Measurements from ENCODE around the gene MIX23.

The MIX23 gene

DNA sequence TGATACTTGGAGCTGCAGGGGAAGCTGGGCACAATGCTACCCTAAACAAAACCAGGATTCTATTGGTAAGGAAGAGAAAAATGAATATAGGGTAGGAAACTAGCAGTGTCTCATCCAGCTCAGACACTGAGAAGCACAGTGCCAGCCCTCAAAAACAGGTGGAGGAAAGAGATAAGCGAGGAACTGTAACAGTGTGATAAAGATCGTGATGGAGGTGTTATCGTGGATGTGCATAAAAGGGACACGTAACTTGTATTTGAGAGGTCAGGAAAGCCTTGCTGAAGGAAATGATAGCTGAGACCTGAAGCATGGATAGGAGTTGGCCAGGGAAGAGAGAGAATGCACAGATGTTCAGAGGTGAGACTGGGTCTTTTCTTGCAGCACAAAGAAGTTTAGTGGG is 27.4 kb downstream of the MIX23 start:
- intact Hi-C loops (cut with DNase I), result no loop called here
- DNase-seq, result no peak

DNA sequence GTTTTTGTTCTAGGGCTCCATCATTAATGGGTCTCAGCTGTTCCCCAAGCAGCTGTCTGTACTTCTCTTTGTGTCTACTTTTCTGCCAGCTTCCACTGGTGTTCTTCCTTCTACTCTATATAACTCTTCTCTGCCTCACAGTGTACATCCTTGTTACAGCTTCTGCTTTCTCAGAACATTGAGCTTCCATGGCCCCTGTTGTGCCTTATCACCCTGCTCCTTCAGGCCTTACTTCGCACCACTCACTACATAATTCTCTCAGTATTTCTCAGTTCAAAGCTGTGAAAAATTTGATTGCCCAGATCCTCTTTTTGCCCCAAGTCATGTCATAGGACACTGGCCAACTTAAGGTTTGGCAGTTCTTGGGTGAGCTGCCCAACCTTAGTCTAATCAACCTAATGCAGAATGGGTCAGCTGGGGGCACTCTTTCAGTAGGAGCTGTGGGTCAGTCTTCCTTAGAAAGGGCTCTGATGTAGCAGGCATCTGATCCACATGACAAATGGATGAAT is 29.1 kb downstream of the MIX23 start:
- intact Hi-C loops (cut with DNase I), result no loop called here
- DNase-seq, result no peak

DNA sequence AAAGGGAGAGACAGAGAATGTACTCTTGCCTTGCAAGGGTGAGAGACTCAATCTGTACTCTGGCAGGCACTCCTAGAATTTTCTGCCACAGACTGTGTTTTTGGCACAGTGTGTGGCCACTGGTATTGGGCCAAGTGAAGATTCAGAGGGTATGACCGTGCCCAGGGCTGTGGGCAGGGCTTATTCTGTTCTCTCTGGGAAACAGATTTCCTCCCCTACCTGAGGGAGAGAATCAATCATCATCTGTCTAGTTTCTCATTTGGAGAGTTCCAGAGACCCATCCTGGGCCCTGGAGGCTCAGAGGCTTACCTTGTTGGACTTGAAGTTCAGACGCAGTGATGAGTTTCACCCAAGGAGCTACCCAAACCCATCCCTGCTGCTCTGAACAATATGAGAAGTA is 29.8 kb downstream of the MIX23 start:
- intact Hi-C loops (cut with DNase I), result no loop called here
- no peak for DNase-seq

DNA sequence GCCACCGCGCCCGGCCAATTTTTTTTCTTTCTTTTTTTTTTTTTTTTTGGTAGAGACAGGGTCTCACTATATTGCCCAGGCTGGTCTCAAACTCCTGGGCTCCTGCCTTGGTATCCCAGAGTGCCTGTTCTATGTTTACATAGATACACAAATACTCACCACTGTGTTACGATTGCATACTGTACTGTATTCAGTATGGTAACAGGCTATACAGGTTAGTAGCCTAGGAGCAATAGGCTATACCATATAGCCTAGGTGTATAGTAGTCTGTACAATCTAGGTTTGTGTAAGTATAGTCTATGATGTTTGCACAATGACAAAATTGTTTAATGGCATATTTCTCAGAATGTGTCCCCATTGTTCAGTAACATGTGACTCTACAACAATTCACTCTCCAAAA is 31.4 kb downstream of the MIX23 start:
- DNase-seq, result no peak

DNA sequence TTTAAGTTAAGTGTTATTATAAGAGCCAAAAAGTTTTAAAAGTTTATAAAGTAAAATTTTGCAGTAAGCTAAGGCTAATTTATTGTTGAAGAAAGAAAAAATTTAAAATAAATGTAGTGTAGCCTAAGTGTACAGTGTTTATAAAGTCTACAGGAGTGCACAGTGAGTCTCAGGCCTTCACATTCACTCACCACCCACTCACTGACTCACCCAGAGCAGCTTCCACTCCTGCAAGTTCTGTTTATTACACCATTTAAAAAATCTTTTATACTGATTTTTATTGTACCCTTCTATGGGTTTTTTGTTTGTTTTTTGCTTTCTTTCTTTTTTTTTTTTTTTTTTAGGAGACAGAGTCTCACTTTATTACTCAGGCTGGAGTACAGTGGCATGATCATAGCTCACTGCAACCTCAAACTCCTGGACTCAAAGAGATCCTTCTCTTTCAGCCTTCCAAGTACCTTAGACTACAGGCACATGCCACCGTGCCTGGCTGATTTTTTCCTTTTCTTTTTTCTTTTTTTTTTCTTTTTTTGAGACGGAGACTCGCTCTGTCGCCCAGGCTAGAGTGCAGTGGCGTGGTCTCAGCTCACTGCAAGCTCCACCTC is 32.1 kb downstream of the MIX23 start:
- intact Hi-C loops (cut with DNase I), result no loop called here
- DNase-seq, result peak in 1 of 10 donors; percentile 11

More for the DNA sequence above, 31.4 kb downstream of the MIX23 start:
- intact Hi-C loops (cut with DNase I), result no loop called here

DNA sequence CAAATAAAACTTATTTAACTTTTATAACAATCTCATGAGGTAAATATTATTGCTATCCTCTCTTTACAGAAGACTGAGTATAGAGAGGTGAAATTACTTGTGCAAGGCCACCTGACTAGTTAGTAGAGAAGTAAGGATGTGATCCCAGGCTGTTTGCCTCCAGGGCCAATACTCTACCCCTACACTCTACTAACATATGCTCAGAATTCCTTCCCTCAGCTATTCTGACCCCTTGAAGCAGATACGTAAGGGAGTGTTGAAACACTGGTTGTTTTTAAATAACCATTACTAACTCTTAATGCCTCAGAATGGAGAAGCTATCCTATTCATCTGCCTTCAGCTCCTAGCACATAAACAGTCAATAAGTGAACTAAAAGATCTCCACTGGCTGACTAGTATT is 33.9 kb downstream of the MIX23 start:
- no peak for DNase-seq
- intact Hi-C loops (cut with DNase I), result no loop called here

DNA sequence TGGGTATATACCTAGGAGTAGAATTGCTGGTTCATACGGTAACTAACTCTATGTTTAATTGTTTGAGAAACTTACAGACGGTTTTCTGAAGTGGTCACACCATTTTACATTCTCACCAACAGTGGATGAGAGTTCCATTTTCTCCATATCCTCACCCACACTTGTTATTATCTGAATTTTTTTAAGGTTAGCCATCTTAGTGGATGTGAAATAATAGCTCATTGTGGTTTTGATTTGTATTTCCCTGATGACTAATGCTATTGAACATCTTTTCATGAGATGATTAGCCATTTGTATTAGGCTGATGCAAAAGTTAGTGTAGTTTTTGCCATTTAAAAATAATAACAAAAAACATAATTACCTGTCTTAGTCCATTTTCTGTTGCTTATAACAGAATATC is 39.4 kb downstream of the MIX23 start:
- intact Hi-C loops (cut with DNase I), result no loop called here
- DNase-seq, result no peak

DNA sequence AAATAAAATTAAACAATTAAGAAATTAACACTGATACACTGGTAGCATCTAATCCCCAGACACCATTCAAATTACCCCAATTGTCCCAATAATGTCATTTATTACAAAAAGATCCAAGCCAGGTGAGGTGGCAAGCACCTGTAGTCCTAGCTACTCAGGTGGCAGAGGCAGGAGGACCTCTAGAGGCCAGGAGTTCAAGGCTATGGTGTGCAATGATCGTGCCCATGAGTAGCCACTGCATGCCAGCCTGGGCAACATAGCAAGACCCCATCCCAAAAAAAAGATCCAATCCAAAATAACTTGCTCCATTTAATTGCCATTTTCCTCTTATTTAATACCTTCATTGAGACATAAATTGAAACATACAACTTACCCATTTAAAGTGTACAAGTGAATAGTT is 40.2 kb downstream of the MIX23 start:
- intact Hi-C loops (cut with DNase I), result no loop called here
- no peak for DNase-seq

DNA sequence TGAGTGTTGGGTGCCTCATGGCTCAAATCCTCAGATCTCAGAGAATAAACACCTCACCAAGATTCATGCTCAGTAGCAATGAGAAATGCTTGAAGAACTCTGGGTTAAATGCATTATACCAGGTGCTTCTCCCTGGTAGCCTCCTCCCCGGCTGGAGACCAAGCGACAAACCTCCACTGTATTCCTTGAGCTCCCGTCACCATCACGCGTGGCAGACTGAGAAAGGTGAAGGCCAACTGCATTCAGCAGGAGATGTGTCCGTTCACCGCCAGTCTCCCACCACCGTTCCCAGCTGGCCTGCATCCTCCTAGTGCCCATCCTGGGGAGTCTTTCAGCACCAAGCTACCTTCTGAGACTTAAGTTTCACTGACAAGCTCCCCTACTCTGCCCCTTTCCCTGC is 50.5 kb downstream of the MIX23 start:
- DNase-seq, result no peak
- intact Hi-C loops (cut with DNase I), result no loop called here

DNA sequence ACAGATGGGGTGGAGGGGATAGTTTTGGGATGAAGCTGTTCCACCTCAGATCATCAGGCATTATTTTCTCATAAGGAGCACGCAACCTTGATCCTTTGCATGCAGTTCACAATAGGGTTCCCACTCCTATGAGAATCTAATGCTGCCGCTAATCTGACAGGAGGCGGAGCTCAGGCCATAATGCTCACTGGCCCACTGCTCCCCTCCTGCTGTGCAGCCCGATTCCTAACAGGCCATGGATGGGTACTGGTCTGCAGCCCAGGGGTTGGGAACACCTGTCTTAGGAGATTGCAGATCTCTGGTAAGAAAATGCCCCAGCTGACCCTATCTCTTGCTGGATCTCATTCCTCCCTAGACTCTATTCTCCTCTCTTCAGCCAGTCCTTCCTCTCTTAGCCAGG is 51.1 kb downstream of the MIX23 start:
- intact Hi-C loops (cut with DNase I), result no loop called here
- no peak for DNase-seq

DNA sequence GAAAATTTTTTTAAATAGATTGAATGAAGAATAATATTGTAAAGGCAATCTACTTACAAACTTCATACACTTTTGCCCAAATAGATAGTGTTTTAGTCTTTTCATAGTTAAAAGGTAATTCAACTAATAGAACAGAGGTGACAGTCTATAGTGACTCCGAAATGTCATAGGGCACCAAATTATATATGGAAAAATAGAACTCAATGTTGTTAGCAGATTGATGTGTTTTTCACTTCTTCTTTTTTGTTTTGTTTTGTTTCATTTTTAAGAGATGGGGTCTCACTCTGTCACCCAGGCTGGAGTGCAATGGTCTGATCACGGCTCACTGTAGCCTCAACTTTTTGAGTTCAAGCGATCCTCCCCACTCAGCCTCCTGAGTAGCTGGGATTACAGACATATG is 57.3 kb downstream of the MIX23 start:
- intact Hi-C loops (cut with DNase I), result no loop called here

DNA sequence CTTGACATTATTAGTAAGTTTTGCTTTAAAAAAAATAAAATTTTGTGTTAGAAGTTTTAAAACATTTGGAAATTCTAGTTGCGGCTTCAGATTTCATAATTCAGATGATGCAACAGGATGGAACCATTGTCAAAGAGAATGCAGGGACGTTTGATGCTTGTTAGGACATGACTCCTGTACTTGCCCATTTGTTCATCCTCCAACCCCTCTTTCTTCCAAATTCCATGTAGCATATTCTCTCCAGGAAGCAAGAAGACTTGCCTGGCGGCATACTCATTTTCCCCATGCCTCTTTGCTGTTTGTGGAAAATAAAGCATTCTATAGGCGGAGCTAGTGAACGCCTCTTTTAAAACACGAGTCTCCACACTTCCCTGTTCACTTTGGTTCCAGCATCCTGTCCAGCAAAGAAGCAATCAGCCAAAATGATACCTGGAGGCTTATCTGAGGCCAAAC is 58.1 kb downstream of the MIX23 start, which contains the start of gene CSTA:
Gene CSTA (plus strand): TSS at position 378 of the 453 bp plus-strand sequence. CDS start 45 bp downstream, at position 423.
- DNase-seq, result no peak
- intact Hi-C loops (cut with DNase I), result no loop called here

More for the DNA sequence above, 57.3 kb downstream of the MIX23 start:
- no peak for DNase-seq

DNA sequence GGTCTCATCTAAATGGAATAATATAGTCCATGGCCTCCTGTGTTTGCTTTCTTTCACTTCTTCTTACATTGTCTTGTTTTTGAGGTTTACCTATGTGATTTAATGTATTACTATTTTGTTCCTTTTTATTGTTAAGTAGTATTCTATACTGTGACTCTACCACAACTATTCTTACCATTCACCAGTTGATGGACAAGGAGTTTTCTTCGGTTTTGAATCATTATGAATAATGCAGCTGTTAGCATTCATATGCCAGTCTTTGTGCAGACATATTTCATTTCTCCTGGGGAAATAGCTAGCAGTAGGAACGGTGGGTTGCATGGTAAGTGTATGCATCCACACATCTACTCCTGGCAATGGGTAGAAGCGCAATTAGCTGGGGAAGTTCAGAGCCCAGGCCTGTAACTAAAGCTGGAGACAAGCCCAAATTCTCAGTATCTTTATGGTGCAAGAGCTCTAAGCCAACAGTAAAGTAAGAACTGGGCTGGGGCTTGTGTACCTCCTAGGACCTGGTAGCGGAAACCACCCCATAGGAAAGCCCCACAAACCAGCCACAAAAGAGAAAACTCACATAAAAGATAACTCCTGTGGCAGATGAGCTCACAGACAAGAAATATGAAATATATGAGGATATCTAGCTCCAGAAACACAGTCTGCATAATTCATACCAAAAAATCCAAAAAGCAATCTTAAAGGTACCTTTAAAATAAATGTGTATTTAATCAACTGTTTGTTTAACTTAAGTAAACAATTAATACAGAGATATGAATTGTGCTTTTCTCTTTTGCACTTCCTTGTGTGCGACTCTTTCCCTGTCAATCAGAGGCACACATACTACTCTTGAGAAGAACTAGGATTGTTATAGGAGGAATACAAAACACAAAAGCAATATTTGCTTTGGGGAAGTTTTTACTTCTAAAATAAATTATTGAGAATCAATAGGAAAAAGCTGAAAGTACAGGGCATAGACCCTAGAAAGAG is 60.6 kb downstream of the MIX23 start:
- intact Hi-C loops (cut with DNase I), result no loop called here
- DNase-seq, result no peak

DNA sequence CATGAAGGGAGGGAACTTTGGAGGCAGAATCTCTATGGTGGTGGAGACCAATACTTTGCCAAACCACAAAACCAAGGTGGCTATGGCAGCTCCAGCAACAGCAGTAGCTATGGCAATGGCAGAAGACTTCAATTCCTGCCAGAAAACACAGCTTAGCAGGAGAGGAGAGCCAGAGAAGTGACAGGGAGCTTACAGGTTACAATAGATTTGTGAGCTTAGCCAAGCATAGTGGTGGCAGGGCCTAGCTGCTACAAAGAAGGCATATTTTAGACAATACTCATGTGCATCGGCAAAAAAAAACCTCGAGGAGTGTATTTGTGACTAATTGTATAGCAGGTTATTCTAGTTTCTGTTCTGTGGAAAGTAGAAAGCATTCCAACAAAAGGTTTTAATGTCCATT is 64.4 kb downstream of the MIX23 start:
- intact Hi-C loops (cut with DNase I), result no loop called here
- no peak for DNase-seq

DNA sequence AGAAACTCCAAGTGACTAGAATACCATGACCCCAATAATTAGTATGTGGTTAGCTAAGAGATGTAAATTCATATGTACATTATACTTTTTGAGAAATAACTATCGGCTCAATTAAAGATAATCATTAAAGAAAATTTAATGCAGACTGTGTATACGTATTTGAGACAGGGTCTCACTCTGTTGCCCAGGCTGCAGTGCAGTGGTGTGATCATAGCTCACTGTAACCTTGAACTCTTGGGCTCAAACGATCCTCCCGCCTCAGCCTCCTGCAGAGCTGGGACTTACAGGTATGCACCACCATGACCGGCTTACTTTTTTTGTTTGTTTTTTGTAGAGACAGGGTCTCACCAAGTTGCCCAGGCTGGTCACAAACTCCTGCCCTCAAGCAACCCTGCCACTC is 66.7 kb downstream of the MIX23 start:
- intact Hi-C loops (cut with DNase I), result no loop called here
- no peak for DNase-seq

DNA sequence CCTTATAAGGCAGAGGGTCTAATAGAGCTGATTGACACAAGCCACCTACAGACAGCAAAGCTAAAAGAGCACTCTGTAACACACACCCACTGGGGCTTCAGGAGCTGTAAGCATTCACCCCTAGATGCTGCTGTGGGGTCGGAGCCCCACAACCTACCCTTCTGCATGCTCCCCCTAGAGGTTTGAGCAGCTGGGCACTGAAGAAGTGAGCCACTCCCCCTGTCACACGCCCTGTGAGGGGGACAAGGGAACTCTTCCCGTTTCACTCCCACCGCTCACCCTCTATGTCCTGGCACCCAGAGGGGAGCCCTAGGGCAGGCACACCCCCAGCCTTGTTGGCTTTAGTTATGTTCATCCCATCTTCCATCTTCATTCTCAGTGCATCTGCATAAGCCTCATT is 67.4 kb downstream of the MIX23 start:
- intact Hi-C loops (cut with DNase I), result no loop called here

DNA sequence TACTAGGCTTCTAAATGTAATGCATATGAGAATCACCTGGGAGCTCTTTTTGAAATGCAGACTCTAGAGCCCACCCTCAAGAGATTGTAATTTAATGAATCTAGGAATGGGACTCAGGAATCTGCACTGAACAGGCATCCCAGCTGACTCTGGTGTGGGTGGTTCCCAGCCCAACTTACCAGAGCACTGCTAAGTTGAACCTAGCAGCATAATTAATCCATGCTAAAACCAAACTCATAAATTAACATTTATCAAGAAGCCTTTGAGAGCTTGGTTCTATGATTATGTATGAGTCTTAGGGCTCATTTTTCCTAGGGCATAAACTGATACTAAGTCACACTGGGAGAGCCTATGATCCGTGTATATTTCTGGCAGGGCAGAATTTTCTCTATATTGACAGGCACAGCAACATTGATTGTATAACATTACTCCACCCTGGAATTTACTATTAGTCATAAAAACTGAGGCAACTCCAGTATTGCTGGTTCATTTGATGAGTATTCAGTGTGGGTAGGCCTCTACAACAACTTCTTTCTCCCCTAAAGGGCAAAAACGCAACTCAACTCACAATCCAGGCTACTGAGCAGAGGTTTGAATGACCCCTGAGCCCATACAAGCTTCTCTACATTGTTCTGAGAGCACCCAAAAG is 68.7 kb downstream of the MIX23 start:
- no peak for DNase-seq
- intact Hi-C loops (cut with DNase I), result no loop called here

More for the DNA sequence above, 67.4 kb downstream of the MIX23 start:
- no peak for DNase-seq

DNA sequence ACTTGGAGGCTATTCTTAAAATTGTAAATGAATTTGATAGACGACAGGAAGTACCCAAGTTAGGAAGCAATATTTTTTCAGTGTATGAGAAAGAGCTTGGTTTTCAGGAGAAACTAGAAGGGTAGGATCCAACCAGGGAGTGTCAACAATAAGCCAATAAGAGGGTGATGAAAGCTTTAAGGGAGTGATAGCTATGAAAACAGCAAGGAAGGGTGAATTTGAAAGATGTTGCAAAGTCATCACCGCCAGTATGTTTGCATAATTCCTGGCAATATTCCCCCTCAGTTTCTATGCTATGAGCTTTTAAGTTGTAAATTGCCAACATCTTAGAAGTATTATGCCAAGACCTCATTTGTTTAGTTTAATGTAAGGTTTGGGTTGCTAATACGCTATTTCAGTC is 69.8 kb downstream of the MIX23 start:
- intact Hi-C loops (cut with DNase I), result no loop called here
- no peak for DNase-seq

DNA sequence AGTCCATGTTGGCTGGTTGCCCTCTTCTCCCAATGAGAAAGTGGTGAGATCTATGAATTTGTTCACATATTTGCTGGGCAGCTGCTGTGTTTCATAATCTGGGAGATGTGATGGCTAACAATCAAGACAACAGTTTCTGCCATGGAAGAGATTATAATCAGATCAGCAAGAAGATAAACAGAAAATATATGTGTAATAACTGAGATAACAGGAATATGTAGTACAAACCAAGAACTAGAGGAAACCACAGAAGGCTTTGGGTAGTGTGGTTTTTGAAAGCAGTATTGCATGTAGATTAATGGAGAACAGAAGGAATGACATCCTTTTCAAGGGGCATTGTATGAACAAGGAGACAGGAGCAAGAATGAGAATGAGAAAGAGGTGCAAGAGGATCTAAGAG is 70.2 kb downstream of the MIX23 start:
- no peak for DNase-seq
- intact Hi-C loops (cut with DNase I), result no loop called here

DNA sequence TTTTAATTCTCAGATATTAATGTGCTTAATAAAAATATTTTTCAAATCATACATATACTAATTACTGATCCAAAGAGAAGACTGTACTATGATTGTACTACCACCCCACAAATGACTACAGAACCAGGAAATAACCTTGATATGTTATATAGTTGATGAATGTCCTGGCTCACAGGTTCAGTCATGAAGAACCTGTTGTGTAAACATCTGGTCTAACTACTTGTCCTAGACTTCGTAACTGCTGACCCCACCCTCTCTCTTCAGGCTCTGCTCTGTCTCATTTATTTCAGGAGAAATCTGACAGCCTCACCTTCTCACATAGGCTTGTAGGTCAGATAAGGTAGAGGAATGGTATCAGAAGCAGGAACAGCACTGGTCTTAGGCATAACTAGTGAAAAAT is 72.7 kb downstream of the MIX23 start:
- no peak for DNase-seq
- intact Hi-C loops (cut with DNase I), result no loop called here

Measured in posterior cingulate gyrus (tissue), 11 donors.